ENCODE data around the gene GPD2.

Gene GPD2

GRCh38 chr2:156573710-156574109, 137.5 kb downstream of the GPD2 start:
- H3K4me3 ChIP-seq (ENCODE audit: low read depth, low read length), result no peak overlapping the region
- no peak for DNase-seq (ENCODE audit: low read depth)
- TF ChIP-seq MYC (IDR thresholded peaks at IDR 0.05; ENCODE audit: low read depth, low read length) (no peak), CTCF (IDR thresholded peaks at IDR 0.05; ENCODE audit: low read depth, low read length) (no peak), POLR2A (IDR thresholded peaks at IDR 0.05; ENCODE audit: extremely low read depth, insufficient read length) (no peak), MAX (IDR thresholded peaks at IDR 0.05; ENCODE audit: low read depth, low read length) (no peak)

GRCh38 chr2:156574112-156574511, 137.9 kb downstream of the GPD2 start:
- DNase-seq (ENCODE audit: low read depth), result no peak
- H3K4me3 ChIP-seq (ENCODE audit: low read depth, low read length), result no peak overlapping the region
- TF ChIP-seq MAX (IDR thresholded peaks at IDR 0.05; ENCODE audit: low read depth, low read length), result no peak
- no peak for TF ChIP-seq CTCF (IDR thresholded peaks at IDR 0.05; ENCODE audit: low read depth, low read length)
- no peak for TF ChIP-seq POLR2A (IDR thresholded peaks at IDR 0.05; ENCODE audit: extremely low read depth, insufficient read length)
- TF ChIP-seq MYC (IDR thresholded peaks at IDR 0.05; ENCODE audit: low read depth, low read length), result no peak

GRCh38 chr2:156576005-156576404, 139.8 kb downstream of the GPD2 start:
- DNase-seq (ENCODE audit: low read depth), result no peak
- TF ChIP-seq POLR2A (IDR thresholded peaks at IDR 0.05; ENCODE audit: extremely low read depth, insufficient read length) (no peak), MYC (IDR thresholded peaks at IDR 0.05; ENCODE audit: low read depth, low read length) (no peak), MAX (IDR thresholded peaks at IDR 0.05; ENCODE audit: low read depth, low read length) (no peak), CTCF (IDR thresholded peaks at IDR 0.05; ENCODE audit: low read depth, low read length) (no peak)
- no peak overlapping the region for H3K4me3 ChIP-seq (ENCODE audit: low read depth, low read length)

- TF ChIP-seq MYC (IDR thresholded peaks at IDR 0.05; ENCODE audit: low read depth, low read length) (no peak), MAX (IDR thresholded peaks at IDR 0.05; ENCODE audit: low read depth, low read length) (no peak), POLR2A (IDR thresholded peaks at IDR 0.05; ENCODE audit: extremely low read depth, insufficient read length) (no peak)
- no peak for DNase-seq (ENCODE audit: low read depth)
- H3K4me3 ChIP-seq (ENCODE audit: low read depth, low read length), result no peak overlapping the region
Observed at GRCh38 chr2:156580501-156580900, 144.3 kb downstream of the GPD2 start.

GRCh38 chr2:156581280-156581679, 145.1 kb downstream of the GPD2 start:
- H3K4me3 ChIP-seq (ENCODE audit: low read depth, low read length), result no peak overlapping the region
- DNase-seq (ENCODE audit: low read depth), result no peak
- TF ChIP-seq MYC (IDR thresholded peaks at IDR 0.05; ENCODE audit: low read depth, low read length) (no peak), CTCF (IDR thresholded peaks at IDR 0.05; ENCODE audit: low read depth, low read length) (no peak), POLR2A (IDR thresholded peaks at IDR 0.05; ENCODE audit: extremely low read depth, insufficient read length) (no peak), MAX (IDR thresholded peaks at IDR 0.05; ENCODE audit: low read depth, low read length) (no peak)

- H3K4me3 ChIP-seq (ENCODE audit: low read depth, low read length), result no peak overlapping the region
- no peak for TF ChIP-seq MYC (IDR thresholded peaks at IDR 0.05; ENCODE audit: low read depth, low read length)
- DNase-seq (ENCODE audit: low read depth), result no peak
Observed at GRCh38 chr2:156585457-156585856, 149.3 kb downstream of the GPD2 start.

- no peak for TF ChIP-seq MAX (IDR thresholded peaks at IDR 0.05; ENCODE audit: low read depth, low read length)
- no peak for DNase-seq (ENCODE audit: low read depth)
Observed at GRCh38 chr2:156586621-156587020, 150.4 kb downstream of the GPD2 start.

More at GRCh38 chr2:156586621-156587020, 150.4 kb downstream of the GPD2 start:
- H3K4me3 ChIP-seq (ENCODE audit: low read depth, low read length), result no peak overlapping the region
